ENCODE measurements around the gene DCP1B. TPM values are rescaled to one million over a fixed set of nuclear protein-coding genes. Genes with fewer than 3 reads are reported as not detected.
A peak's percentile ranks its signal among the peaks of the same experiment; 100 is the strongest.

The DCP1B gene
- total and polyA plus RNA-seq, 11 donors = 1.3 to 5.7 (median 2.4) TPM

DNA sequence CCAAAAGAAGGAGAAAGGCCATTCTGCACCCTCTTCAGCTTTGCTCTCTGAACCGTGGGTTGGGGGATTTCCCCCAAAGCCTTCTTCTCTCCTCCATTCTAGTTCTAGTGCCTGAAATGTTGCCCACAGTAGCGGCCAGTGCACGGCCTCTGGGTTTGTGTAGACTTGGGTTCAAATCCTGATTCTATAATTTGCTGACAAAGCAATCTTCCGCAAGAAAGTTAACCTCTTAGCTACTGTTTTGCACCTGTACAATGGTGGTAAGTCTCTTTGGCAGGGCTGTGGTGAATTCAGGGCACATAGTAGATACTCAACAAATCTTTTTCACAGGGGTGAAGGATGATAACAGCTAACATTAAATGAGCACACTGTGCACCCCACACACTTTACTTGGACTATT is 42.7 kb upstream of the DCP1B start:
- DNase-seq = no peak
- no peak overlapping the region for H3K4me3 ChIP-seq
- no peak overlapping the region for H3K27ac ChIP-seq
- ATAC-seq = no peak
- intact Hi-C loops (cut with DNase I) = loop anchor here in 1 of 10 donors (10.0 kb wide), 1 partner anchor 538 kb away; no protein-coding TSS in a partner anchor
- TF ChIP-seq, protein P1, sequence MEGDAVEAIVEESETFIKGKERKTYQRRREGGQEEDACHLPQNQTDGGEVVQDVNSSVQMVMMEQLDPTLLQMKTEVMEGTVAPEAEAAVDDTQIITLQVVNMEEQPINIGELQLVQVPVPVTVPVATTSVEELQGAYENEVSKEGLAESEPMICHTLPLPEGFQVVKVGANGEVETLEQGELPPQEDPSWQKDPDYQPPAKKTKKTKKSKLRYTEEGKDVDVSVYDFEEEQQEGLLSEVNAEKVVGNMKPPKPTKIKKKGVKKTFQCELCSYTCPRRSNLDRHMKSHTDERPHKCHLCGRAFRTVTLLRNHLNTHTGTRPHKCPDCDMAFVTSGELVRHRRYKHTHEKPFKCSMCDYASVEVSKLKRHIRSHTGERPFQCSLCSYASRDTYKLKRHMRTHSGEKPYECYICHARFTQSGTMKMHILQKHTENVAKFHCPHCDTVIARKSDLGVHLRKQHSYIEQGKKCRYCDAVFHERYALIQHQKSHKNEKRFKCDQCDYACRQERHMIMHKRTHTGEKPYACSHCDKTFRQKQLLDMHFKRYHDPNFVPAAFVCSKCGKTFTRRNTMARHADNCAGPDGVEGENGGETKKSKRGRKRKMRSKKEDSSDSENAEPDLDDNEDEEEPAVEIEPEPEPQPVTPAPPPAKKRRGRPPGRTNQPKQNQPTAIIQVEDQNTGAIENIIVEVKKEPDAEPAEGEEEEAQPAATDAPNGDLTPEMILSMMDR (IDR thresholded peaks at IDR 0.05) = no peak
- no peak for TF ChIP-seq POLR2A (IDR thresholded peaks at IDR 0.05)
- H3K9me3 ChIP-seq = no peaks in the 10 kb centered on the region
- 85 to 89% (median 86%) methylated on average over 4 of the region's 4 CpGs for WGBS, 4 donors
- H3K4me1 ChIP-seq = peaks cover 0 to 29% (median 7%) of the 10 kb centered on the region in 12 donors
- H3K27me3 ChIP-seq = peaks cover 0 to 21% (median 0%) of the 10 kb centered on the region in 9 donors
- H3K36me3 ChIP-seq = peaks cover 0 to 42% (median 0%) of the 10 kb centered on the region in 9 donors

DNA sequence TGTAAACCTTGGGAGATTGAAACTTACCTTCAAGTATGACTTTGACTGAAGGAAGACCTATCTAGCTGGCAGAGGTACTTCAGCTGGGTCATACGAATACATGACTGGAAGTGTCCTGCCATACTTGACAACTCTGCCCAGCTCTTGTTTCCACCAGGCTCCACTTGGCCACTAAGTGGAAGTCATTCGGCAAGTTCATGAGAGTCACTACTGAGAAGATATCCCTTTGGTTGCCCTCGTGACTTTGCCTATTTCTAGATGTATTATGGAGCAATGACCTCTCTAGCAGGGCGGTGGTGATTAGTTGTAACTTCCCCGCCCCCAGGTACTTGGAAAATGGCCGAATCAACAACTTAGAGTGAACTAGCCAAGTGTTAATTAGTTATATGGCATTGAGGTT is 39.9 kb upstream of the DCP1B start:
- Histone ChIP-seq H3K27ac (peak overlapping the region in 4 of 12 donors; percentile 7 to 42 (median 18)), H3K9me3 (no peaks in the 10 kb centered on the region), H3K4me3 (no peak overlapping the region), H3K4me1 (peaks cover 0 to 25% (median 3%) of the 10 kb centered on the region in 12 donors), H3K36me3 (peaks cover 0 to 32% (median 0%) of the 10 kb centered on the region in 9 donors), H3K27me3 (peaks cover 0 to 4% (median 0%) of the 10 kb centered on the region in 9 donors)
- DNase-seq (no peak), ATAC-seq (peak; percentile 26 to 73 (median 47))
- TF ChIP-seq, protein P1 (IDR thresholded peaks at IDR 0.05) = no peak
- TF ChIP-seq POLR2A (IDR thresholded peaks at IDR 0.05) = no peak
- WGBS, 4 donors = 60 to 65% (median 63%) methylated on average over 6 of the region's 6 CpGs
- intact Hi-C loops (cut with DNase I) = loop anchor here in 2 of 10 donors (5.0 to 10.0 kb wide), 2 partner anchors 397 to 541 kb away; no protein-coding TSS in a partner anchor

DNA sequence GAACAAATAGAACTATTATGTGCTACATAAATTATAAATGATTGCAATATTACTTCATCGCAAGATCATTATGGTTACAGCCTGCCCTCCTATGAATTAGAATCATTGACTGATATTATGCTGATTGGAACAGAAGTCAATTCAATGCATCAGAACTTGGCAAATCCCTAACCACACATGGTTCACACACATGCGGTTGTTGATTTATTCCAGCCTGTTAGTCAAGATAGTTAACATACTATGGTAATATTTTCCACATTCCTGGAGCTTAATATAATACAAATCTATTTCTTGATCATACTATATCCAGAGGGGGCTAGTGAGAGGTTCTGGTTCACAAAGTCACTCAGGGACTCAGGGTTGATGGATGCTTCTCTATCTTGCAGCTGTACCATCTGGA is 38.8 kb upstream of the DCP1B start:
- intact Hi-C loops (cut with DNase I) = loop anchor here in 2 of 10 donors (5.0 to 10.0 kb wide), 2 partner anchors 396 to 542 kb away; no protein-coding TSS in a partner anchor
- peaks cover 0 to under 1% (median 0%) of the 10 kb centered on the region in 9 donors for H3K27me3 ChIP-seq
- H3K4me3 ChIP-seq = no peak overlapping the region
- ATAC-seq (no peak), DNase-seq (no peak)
- 91 to 96% (median 93%) methylated on average over 2 of the region's 2 CpGs for WGBS, 4 donors
- TF ChIP-seq POLR2A (IDR thresholded peaks at IDR 0.05) = no peak
- TF ChIP-seq, protein P1 (IDR thresholded peaks at IDR 0.05) = no peak
- no peak overlapping the region for H3K27ac ChIP-seq
- peaks cover 0 to 34% (median 5%) of the 10 kb centered on the region in 12 donors for H3K4me1 ChIP-seq
- peaks cover 0 to 25% (median 0%) of the 10 kb centered on the region in 9 donors for H3K36me3 ChIP-seq
- no peaks in the 10 kb centered on the region for H3K9me3 ChIP-seq

DNA sequence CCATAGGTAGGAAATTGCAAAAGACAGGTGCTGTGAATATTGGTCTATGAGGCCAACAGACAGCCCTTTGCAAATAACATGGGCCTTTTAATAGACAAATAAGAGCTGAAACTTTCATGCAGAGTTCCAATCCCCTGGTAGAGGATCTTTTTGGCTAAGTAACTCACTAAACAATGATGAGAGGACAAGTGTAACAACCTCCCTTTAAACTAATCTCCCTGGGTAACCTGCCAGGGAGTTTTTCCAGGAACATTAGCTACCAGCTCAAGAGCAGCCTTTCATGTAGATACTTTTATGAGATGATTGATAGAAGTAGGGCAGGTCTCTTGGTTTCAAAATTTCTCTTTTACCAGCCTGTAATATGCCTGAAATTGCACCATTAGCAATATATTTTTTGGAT is 34.8 kb upstream of the DCP1B start:
- TF ChIP-seq, protein P1 (IDR thresholded peaks at IDR 0.05) = no peak
- no peak for TF ChIP-seq POLR2A (IDR thresholded peaks at IDR 0.05)
- intact Hi-C loops (cut with DNase I) = loop anchor here in 8 of 10 donors (5.0 to 10.0 kb wide), 7 partner anchors 62 to 384 kb away; no protein-coding TSS in a partner anchor
- Histone ChIP-seq H3K27me3 (no peaks in the 10 kb centered on the region), H3K4me1 (peaks cover 5 to 60% (median 24%) of the 10 kb centered on the region in 12 donors), H3K27ac (peak overlapping the region in 8 of 12 donors; percentile 5 to 55 (median 34)), H3K36me3 (peaks cover 0 to 7% (median 0%) of the 10 kb centered on the region in 9 donors), H3K4me3 (no peak overlapping the region), H3K9me3 (no peaks in the 10 kb centered on the region)
- ATAC-seq = peak; percentile 36 to 56 (median 50)
- no peak for DNase-seq
